Skin of body (tissue), 2 donors: ENCODE results near the gene GDPD5. TPM values are rescaled to one million over a fixed set of nuclear protein-coding genes. Genes with fewer than 3 reads are reported as not detected.

Source experiments
- DNase-seq: peaks from one replicate; lab custom pipeline; 2025; lab: John Stamatoyannopoulos, UW
- total RNA-seq: library from RNA; depleted of rRNA; stranded (reverse); fragments of >200 nt; gene quantifications from one replicate; pipeline ENCODE4 v1.2.3, GENCODE V29; 2014

GDPD5 gene
- total RNA-seq, 1 donor from 2014 or later = 9.6 TPM

DNA sequence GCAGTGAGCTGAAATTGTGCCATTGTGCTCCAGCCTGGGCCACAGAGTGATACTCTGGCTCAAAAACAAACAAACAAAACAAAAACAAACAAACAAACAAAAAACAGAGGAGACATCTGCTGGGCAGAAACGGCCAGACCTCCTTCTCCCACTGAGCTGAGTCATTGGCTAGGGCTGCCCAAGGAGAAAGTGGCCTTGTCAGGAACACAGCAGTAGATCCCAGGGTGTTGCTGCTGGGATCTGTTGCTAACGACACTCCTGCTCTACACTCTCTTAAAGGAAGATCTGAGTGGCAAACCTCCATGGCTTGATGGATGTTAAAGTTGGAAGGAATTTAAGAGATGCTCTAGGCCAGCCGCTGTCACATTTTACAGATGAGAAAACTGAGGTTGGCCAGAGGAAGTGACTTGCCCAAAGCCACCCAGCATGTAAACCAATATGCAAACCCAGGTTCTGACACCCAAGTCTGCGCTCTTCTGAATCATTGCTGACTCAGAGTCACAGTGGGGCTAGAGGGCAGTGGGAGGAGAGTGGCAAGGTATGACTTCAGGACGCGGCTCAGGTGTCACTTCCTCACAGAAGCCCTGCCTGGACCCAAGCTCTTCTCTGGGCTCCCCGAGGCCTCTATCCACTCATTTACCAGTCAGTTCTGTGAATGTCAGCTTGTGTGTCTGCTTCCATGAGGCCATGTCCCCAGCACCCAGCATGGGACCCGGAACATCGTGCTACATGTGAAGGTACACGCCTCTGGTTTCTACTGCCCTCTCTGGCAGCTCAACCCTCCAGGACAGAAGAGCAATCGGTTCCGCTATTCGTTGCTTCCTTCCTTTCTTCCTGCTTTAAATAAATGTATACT is 11.3 kb upstream of the GDPD5 start:
- DNase-seq = no peak

DNA sequence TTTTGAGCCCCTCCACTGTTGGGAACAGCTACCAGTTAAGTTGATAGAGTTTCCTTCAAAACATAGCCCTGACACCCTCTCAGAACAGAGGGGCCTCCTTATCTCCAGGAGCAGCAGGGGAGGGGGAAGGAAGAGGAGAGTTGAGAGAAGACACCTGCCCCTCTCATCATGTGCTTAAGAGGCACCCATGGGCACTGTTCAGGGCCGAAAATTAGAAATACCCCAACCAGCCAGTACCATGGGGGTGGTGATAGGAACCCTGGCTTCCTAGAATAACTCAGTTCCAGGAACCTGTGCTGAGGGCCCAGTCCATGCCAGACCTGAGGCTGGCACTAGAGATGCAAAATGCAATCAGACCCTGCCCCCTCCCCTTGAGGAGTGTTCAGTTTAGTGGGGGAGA is 9.3 kb upstream of the GDPD5 start:
- no peak for DNase-seq

DNA sequence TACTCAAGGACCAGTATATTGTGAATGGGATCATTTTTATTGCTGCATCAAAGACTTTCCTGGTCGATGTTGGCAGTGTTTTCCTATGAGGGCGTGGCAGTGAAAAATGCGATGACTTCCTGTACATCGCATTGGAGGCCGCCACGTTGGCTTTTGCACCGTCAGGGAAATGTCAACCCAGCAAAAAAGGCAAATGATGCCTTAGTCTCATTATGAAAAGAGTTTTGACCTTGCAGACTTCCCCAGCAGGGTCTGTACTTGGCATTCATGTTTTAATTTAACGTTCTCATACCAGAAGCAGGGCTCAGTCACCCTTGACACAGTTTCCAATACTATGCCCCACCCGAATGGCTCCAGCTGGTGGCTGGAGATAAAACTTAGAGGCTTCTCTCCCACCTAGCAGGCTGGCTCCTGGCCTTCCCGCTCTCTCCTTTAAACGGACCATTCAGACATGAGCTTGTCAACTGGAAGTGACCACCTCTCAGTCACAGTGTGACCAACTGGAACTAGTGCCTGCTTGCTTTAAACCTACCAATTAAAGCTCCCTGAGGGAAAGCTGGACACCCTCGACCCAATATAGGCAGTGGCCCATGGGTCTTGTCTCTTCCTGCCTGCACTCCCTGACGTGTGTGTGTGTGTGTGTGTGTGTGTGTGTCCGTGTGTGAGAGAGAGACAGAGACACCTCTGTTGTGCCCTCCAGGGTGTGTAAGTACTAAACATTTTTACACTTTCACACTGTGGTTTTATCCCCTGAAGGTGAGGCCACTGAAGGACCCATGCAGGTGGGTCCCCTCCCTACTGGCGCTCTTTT is 8.7 kb upstream of the GDPD5 start:
- DNase-seq = no peak

DNA sequence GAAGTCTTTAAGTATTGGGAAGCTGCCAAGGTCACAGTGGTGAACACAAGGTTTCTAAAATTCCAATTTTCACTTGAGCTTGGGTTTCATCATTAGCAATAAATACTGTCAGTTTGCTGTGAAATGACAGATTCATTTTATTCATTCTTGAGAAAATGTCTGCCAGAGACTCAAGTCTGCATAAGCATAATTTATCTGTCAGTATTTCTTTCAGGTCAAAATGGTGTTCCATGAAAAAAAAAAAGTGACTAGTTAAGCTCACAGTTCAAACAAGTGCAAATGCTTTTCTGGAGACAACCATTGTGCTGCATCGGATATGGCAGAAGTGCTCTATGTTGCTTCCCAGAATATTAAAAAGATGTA is 8.1 kb upstream of the GDPD5 start:
- no peak for DNase-seq

DNA sequence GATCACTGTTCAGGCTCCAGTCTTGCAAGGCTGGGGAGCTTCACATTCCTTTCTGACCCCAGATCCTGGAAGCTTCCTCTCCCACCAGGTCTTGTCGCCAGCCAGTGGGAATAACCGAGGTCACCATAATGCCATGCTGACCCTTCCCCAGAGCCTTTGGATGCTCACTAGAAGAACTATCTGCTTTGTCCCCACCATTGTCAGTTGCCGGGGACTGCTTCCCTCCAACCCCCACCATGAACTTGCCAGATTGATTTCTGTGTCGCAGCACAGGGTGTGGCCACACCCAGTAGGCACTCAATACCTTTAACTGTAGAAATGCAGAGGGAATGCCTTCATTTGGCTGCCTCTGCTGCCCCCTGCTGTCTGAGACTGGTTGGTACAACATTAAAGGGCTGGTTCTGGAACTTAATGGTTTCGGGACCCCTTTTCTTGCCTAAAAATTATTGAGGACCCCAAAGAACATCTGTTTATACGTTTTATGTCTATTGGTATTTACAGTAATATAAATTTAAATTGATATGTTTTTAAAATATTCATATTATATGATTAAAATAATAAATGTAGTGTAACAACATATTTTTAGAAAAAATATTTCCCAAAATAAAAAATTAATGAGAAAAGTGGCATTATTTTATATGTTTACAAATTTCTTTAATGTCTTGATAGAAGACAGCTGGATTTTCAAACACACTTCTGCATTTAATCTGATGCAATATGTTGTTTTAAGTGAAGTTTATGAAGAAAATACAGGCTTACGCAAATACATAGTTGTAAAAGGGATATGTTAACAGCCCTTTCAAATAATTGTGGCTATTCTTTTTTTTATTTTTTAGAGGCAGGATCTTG is 6.7 kb upstream of the GDPD5 start:
- DNase-seq = peak; percentile 28

DNA sequence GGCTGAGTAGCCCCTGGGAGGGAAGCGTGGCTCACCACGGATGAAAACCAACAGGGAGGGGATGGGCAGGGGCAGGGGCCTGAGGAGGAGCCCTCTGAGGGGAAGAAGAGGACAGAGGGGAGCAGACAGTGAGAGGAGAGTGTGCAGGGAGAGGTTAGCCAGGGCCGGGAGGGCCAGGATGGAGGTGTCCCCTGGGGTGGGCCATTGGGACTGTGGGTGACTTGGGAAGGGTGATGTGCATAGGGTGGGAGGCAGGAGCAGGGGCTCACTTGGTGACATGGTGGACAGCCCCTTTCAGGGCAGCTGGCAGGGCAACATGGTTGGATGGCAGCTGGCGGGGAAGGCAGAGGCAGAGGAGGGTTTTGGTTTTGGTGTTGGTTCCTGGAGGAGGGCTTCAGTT is 5.6 kb upstream of the GDPD5 start:
- DNase-seq = no peak

DNA sequence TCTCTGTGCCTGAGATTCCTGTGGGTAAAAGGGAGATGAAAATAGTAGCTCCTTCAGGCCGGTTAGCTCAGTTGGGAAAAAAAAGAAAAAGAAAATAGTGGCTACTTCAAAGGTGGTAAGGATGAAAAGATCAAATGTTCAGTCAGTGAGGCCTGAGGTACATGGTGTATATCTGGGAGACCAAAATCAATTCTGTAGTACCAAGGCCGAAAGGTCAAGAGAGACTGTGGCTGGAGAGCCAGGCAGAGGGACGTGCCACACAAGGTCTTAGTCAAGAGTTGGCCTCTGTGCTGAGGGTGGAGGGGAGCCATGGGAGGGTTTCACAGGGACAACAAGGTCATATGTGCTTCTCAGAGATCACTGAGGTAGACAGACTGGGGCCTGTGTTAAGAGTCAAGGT is 4.8 kb upstream of the GDPD5 start:
- DNase-seq = no peak

DNA sequence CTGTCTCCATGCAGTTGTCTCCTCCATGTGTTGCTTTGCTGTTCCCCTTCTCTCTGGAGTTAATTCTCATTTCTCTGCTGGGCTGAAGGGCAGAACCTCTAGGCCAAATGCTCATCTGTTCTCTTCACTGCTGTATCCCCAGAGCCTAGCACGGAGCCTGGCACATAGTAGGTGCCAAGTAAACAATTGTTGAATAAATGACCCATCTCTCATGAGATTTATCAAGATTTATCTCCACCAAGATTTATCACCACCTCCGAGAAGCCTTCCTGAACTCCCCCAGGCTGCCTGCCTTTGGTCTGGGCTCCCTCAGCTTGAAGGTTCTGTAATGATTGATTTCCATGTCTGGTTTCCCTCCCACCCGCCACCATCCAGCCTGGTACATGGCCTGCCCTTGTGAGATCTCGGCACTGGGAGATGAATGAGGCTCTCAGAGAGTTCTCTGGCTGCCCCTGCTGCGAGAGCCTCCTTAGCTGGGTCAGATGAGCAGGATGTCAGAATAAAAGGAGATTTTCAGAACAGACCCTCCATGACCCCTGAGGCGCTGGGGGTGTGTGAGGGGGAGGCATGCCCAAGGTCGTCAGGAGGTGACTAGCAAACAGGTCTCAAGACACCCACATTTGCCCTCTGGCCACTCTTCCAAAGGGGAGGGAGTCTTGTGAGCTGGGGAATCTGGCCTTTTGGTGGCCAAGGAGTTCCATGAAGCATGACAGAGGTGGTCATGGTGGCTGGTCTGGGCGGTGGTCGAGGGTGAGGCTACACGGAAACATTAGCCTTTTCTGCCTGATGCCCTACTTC is 2.4 kb upstream of the GDPD5 start:
- no peak for DNase-seq

DNA sequence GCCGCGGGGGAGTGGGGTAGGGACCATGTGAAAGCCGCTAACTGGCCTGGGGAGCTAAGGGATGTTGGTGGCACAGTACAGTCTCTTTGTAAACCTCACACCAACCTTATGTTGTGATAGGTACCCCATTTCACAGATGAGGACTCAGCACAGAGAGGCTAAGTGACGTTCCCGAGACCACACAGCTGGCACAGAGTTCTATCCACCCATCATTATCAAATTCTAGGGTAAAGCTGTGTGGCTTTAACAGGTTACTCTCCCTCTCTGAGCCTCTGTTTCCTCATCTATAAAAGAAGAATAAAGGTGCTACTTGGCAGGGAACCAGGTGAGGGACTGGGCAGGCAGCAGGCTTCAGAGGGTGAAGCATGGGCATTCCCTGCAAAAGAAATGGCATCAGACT is 1.4 kb upstream of the GDPD5 start:
- no peak for DNase-seq

DNA sequence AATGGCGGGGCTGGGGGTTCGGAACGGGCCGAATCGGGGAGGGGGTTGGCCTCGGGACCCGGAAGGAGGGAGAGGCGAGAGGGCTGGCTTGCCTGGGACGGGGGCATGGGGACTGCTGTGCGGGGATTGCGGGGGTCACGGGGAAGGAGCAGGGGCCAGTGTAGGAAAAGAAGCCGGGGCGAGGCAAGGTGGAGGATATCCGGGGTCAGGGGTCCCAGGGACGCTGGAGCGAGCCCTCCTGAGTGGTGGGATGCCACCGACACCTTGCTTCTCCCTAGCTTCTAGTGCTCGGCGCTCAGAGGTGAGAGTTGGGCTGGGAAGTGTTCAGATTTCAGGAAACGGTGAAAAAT is 426 bp upstream of the GDPD5 start:
- DNase-seq = no peak

DNA sequence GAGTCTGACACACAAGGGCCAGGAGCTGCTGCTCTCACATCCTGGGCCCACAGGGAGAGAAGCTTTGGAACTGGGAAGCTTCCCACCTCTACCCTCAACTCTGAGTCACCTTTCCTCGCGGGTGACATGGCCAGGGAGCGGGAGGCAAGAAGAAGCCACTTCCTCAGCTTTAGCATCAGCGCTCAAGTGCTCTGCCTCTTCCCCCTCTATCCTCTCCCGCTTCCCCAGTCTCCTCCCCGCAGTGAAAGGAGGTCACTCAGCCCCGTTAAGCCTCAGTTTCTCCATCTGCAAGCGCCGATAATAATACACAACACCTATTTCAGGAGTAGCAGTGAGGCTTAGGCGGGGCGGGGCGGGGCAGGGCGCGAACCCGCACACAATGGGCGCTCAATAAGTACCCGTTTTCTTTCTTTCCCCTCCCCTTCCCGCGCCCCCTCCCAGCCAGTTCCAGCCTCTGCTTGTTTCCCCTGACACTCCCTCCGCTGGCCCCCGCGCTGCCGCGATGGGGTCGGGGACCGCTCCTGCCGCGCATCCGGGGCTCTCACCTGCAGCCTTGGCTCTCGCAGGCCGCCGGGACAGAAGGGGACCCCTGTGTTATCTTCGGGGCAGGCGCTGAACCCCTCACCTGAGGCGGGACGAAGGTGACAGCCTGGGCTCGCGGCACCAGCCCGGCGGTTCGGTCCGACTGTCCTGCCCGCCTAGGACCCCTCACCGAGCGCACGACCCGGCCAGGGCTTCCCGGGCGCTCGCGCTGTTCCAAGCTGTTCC is 892 bp downstream of the GDPD5 start:
- no peak for DNase-seq

DNA sequence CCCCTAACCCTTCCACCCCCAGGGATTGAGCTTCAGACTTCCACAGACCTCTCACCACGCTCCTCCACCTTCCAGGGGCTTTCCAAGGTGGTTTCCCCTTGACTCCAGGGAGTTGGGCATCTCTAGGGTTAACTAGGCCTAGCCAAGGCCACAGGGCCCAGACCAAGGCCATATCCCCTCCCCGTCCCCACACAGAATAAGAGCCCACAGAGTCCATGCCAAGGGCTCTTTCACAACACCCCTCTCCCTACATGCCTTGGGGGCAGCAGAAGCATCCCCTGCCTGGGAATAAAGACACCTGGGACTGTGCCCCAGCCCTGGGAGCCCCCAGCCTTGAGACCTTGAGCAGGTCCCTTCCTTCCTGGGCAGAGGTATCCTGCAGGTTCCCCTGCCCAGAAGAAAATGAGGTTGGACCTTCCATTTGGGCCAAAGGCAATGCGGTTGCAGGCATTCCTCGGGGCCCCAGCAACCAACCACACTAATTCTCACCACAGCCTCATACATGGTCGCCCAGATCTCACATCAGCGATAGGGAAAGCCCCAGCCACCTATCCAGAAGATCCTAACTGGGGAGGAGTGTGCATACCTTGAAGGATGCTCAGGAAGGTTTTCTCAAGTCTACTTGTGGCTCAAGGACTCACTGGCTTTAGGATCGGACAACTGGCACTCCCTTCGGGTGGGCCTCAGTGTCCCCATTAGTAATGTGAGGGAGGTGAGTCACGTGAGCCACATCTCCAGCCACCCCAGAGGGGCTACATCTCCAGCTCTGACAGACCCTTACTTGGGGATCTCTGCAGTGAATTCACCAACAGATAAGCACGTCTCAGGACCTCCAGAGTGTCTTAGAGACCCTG is 1.7 kb downstream of the GDPD5 start:
- DNase-seq = no peak

DNA sequence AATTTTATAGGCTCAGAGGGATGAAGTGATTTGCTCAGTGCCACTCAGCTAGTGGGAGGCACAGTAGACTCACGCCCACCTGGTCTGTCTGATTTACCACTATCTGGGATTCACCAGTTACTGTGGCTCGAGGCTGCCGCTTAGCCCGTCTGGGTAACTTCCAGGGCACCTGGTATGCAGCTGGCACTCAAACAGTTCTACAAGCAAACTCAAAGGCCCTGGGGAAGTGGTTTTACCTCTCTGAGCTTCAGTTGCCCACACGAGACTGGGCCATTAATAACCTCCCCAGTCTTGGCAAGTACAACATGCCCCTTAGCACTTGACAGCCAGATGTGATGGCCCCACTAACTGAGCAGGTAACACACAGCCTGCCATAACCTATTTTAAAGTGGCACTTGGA is 2.6 kb downstream of the GDPD5 start:
- DNase-seq = no peak

DNA sequence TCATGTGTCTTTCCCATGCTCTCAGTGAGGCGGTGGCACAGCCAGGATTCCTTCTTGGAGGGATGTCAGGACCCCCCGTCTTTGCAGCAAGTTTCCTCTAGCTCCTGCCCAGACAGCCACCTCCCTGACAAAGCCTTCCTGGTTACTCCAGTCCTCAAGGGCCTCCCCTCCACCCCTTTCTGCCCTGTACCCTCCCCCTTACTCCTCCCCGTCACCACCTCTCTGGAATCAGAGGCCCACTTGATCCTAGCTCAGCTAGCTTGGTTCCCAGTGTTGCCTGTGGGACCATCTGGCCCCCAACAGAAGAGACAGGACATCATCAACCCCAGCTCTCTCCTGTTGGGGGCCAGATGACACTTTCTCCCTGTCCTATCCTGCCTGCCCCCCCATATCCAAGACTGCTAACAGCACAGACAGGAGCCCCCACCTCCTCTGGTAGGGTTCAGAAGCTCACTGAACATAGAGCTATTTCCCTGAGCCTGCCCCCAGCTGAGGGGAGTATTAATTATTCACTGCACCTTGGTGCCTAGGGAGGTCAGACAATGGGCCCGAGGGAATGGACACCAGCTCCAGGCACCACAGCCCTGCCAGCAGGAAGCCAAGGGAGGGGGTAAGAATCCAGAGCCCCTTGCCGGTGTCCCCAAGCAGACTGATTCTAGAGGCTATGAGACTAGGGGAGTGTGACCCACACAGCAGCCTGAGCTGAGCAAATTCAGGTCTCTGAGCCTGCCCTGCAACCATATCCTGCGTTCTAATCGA is 3.3 kb downstream of the GDPD5 start:
- DNase-seq = no peak

DNA sequence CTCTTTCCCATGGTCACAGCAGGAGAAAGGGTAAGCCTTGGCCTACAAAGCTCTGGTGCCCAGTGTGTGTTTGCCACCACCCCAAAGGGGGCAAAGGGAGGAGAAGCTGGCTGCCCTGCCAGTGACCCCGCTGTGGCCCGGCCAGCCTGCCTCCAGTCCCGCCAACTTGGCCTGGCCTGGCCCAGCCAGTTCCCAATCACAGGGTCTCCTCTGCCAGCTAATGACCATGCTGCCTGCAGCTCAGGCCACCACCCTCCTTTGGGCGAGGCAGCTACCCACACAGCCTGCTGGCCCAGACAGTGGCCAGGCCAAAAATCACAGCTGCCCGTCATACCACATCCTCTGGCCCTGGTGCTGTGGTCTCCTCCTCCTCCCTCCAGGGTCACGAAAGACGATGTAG is 5.1 kb downstream of the GDPD5 start:
- DNase-seq = no peak

DNA sequence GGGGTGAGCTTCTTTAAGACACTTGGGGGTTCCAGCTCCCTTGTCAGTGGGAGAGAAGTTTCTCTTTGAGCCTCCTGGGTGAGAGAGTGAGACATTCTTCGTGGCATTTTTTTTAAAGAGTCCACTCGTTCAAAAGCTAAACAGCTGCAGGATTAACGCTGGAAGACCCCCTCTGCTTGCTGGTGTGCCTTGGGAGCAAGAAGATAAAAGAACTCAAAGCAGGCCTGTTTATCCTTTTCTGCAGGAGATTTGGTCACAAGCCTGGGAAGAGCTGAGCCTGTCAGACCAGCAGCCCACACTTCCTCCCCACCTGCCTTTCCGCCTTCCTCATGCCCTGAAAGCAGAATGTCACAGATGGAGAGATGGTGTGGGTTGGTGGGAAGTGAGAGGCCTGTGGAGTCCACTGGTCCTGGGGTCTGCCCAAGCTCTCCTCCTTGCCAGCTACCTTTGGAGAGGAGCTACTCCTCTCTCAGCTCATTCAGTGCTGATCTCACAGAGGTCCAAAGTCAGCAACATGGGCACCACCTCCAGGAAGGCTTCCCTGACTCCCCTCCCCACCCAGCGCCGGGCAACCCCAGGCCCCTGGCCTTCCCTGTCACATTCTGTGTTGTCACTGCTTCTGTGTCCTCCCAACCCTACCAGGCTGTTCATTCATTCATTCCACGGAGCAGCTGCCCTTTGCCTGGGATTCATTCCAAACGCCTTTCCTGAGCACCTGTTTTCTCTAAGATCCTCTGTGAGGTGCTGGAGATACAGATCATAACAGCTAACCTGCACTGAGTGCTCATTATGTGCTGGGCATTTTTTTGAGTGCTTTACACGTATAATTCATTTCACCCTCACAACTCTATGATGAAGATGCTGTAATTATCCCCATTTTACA is 6.7 kb downstream of the GDPD5 start:
- no peak for DNase-seq

DNA sequence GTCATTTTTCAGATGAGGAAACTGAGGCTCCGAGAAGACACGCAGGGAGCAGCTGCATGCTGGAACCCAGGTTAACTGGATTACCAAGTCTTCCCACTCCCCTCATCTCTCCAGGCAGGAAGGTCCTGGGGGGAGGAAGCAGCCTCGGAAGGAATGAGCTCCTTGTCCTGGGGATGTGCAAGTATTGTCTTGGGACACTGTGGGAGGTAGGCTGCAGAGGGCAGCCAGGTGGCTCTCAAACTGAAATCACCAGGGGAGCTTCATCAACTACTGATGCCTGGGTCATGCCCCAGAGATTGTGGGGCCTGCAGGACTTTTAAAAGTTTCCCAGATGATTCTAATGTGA is 7.6 kb downstream of the GDPD5 start:
- no peak for DNase-seq

DNA sequence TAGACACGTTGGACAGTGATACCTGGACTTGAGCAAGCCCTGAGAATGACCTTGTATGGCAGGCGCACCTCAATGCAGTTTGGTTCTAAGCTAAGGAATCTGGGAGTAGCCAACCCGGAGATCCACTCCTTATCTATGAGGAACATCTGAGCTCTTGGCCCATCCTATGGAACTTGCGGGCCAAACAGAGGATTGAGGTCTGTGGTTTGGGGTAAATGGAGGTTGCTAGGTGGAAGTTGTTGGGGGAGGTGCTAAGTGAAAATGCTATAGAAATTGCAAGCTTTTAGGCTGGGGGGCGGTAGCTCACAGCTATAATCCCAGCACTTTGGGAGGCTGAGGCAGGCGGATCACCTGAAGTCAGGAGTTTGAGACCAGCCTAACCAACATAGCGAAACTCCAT is 8.9 kb downstream of the GDPD5 start:
- DNase-seq = no peak
